GM18505 (cell line): ENCODE data around the gene PRDM4.
A peak's percentile ranks its signal among the peaks of the same experiment; 100 is the strongest.

Experiments used
- ATAC-seq: cut with Tn5 transposase; IDR thresholded peaks from one replicate; pipeline ENCODE4 v1.9.1; 2021; ENCODE audit not compliant: unreplicated experiment
- POLR2A ChIP-seq: IDR thresholded peaks from 4 replicates; pipeline ENCODE4 v1.6.1; 2011; ENCODE audit warnings: borderline replicate concordance; ENCODE audit not compliant: insufficient read depth, insufficient read length; ENCODE audit errors: extremely low read depth

PRDM4 gene

DNA sequence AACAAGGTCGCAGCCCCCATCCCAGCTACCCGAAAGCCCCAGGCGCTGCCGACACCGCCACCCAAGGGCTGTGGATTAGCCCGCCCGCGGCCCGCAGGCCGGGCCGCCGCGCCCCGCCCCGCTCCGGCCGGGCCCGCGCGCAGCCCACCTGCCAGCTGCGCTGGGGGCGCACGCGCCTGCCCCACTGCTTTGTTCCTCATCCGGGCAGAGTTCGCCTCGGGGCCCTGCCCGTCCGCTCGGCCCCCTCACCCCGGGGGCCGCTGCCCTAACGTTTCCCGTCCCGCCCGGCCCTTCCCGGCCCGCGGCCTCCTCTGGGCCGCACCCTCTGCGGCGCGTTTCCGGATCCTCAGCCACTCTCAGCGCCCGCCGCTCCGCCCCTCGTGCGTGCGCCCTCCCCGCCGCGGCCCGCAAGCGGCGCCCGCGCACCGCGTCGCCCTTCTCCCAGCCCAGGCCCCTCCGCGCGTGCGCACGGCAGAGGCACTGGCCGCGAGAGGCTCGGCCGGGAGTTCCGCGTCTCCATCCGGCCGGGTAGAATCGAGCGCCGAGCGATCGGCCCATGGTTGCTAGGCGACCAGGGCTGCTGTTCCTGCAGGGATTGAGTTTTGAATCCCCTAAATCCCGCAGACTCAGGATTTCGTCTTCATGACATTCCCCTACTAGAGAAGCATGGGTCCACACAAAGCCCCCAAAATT is at the start of gene PRDM4:
Gene PRDM4 (minus strand): TSS at position 329 of the 693 bp plus-strand sequence. CDS start 622 bp downstream, outside the sequence.
- ATAC-seq, result peak; percentile 94

GRCh38 chr12:107807471-107808150 is 46.7 kb upstream of the PRDM4 start:
- no peak for ATAC-seq
- TF ChIP-seq POLR2A, result no peak

More for the DNA sequence above, at the start of gene PRDM4:
- peak; percentile 92 for TF ChIP-seq POLR2A

DNA sequence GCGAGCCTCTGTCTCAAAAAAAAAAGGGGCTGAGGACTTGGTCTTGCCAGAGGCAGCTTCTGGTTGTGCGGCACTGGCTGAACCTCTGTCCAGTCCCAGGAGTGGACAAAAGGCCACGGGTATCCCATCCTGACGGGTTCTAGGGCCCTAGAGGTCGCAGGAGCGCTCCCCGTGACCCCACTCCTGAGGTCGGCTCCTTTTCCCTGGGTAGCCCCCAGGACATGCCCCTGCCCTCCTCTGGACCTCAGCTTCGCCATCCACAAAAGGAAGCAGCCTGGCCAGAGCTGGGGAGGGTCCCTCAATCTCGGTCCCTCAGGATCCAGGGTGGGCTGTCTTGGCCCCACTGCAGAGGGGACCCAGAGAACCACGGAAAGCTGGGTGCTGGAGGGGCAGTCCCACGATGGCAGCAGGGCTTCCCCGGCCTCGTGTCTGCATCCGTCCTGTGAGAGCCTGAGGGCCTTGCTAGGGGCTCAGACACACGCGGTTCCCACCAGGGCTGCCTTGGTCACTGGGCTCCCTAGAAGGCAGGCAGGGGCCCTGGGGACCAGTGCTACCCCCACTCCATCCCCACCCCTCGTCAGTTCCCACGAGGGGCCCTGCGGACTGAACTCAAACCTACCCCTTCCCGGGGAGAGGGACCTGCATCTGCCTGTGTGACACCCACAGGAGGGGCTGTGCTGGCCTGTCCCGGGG is 44.7 kb upstream of the PRDM4 start:
- ATAC-seq, result no peak
- no peak for TF ChIP-seq POLR2A

DNA sequence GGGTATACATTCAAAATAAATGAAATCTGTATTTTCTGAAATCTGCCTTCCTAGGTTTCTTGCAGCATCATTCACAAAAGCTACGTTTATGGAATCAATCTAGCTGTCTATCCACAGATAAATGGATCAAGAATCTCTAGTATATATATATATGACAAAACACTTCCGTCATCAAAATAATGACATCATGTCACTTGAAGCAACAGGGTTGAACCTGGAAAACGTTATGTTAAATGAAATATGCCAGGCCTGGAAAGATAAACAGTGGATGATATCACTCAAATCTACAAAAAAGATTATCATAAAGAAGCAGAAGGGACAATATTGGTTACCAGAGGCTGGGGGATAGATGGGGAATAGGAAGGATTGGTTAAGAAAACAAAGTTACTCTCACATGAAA is 42.2 kb upstream of the PRDM4 start:
- no peak for TF ChIP-seq POLR2A
- ATAC-seq, result no peak

- TF ChIP-seq POLR2A, result no peak
- no peak for ATAC-seq
These were observed 40.2 kb upstream of the PRDM4 start for GRCh38 chr12:107801150-107801549.

DNA sequence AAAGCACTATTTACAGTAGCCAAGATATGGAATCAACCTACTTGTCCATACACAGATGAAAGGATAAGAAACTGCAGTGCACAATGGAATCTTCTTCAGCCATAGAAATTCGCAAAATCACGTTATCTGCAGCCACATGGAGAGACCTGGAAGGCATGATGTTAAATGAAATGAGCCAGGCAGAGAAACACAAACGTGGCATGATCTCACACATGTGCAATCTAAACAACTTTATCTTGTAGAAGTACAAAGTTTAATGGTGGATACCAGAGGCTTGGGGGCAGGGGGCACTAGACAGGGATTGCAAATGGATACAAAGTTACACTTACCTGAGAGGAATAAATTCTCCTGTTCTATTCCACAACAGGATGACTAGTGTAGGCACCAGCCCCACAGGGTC is 37.6 kb upstream of the PRDM4 start:
- ATAC-seq, result no peak
- TF ChIP-seq POLR2A, result no peak

DNA sequence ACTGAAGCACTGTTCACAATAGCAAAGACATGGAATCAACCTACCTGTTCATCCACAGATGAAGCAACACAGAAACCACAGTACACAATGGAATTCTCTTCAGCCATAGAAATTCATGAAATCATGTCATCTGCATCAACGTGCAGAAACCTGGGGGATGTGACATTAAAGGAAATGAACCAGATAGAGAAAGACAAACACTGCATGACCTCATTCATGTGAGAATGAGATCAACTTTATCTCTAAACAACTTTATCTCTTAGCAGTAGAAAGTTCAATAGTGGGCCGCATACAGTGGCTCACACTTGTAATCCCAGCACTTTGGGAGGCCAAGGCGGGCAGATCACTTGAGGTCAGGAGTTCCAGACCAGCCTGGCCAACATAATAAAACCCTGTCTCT is 33.5 kb upstream of the PRDM4 start:
- ATAC-seq, result no peak
- no peak for TF ChIP-seq POLR2A

GRCh38 chr12:107791465-107792089 is 30.6 kb upstream of the PRDM4 start:
- no peak for ATAC-seq
- no peak for TF ChIP-seq POLR2A

DNA sequence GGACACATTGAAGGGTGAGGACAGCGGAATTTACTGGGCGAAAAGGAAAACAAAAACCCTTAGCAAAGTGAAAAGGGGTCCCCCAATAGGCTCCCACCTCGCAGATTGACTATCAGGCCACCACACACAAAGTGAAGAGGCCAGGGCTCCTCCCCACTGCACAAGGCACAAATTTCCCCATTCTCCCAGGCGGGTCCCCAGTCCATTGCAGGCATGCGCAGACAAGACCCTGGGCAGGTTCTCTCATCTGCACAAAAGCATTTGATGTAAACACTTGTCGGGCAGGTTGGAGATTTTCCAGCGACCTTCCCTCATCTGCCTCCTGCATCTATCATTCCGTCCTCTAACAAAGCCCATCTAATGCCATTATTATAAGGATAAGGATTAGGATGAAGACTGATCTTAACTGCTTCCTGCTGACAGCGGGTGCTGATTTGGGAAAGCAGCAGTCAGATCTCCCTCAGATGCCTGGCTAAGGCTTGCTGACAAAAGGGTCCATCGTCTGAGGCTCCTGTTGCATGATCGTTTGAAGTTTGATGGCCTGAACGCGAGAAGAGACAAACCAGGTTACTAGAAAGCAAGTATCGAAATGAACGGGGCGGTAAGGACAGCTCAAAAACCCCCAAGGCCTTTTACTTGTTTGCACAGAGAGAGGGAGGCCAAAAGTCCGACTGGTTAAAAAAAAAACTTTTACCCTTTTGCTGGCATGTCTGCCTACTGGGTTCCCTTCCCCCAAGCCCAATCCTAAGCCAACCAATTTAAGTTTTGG is 27.9 kb upstream of the PRDM4 start:
- TF ChIP-seq POLR2A, result no peak
- ATAC-seq, result no peak

GRCh38 chr12:107788281-107788680 is 27.3 kb upstream of the PRDM4 start:
- no peak for TF ChIP-seq POLR2A
- no peak for ATAC-seq

DNA sequence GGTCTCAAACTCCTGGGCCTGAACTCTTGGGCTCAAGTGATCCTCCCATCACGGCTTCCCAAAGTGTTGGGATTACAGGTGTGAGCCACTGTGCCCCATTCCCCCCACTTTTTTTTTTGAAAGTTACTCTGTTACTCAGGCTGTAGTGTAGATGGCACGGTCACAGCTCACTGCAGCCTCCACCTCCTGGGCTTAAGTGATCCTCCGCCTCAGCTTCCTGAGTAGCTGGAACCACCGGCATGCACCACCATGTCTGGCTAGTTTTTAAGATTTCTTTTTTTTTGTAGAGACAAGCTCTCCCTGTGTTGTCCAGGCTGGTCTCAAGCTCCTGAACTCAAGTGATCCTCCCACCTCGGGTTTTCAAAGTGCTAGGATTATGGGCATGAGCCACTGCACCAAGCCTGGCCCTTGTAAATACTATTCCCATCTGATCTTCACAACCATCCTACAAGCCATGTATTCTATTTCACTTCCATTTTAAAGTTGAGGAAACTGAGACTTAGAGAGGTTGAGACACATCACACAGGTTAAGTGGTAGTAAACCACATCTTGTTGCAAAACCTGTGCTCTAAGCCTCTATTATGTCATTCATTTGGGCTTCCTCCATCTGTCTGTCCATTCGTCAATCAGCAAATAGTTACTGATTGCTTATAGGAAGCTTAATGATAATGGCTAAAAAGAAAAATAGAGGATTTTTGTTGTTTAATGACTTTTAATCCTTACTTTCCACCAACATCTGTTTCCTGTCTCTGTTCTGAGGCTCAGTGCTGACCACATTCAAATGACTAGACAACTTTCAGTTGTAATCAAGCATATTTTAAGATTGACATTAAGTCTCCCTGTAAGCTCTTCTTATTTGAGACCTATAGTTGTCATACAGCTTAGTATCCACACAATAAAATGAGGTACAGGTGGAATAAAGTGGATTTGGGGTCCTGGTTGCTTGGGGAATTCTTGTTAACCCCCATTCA is 22.8 kb upstream of the PRDM4 start:
- ATAC-seq, result no peak
- no peak for TF ChIP-seq POLR2A

- TF ChIP-seq POLR2A, result no peak
- ATAC-seq, result no peak
These were observed 21.1 kb upstream of the PRDM4 start for GRCh38 chr12:107782067-107782466.

GRCh38 chr12:107780298-107780697 is 19.4 kb upstream of the PRDM4 start:
- TF ChIP-seq POLR2A, result no peak
- ATAC-seq, result no peak
